Hematopoietic multipotent progenitor cell (in vitro differentiated cells): ENCODE data around the gene VGF. TPM values are rescaled to one million over a fixed set of nuclear protein-coding genes. Genes with fewer than 3 reads are reported as not detected.
"Not testable (repeated sequence)": the region's sequence is repeated elsewhere in the genome, so short reads cannot be mapped to it uniquely, and the experiment has no call there.

Experiments
- DNase-seq, 3 donors: peaks; one replicate each; pipeline ENCODE4 v3.0.0-alpha.2; 2011 to 2015; ENCODE audit warnings: low read depth in 2 of 3, low spot score in 2 of 3
- total RNA-seq: library from RNA; depleted of rRNA; stranded (reverse); fragments of >200 nt; gene quantifications from one replicate; pipeline ENCODE4 v1.2.3, GENCODE V29; 2012

The VGF gene
- total RNA-seq, 1 donor: under 0.01 TPM

- no peak for DNase-seq
Measured at GRCh38 chr7:101140339-101140699, 25.1 kb downstream of the VGF start.

GRCh38 chr7:101138213-101138870 lies 27.0 kb downstream of the VGF start:
- DNase-seq: peak in 2 of 3 donors; percentile 96 to 98

- no peak for DNase-seq
Measured at GRCh38 chr7:101137651-101138212, 27.6 kb downstream of the VGF start.

GRCh38 chr7:101134399-101134980 lies 30.9 kb downstream of the VGF start:
- no peak for DNase-seq

DNA sequence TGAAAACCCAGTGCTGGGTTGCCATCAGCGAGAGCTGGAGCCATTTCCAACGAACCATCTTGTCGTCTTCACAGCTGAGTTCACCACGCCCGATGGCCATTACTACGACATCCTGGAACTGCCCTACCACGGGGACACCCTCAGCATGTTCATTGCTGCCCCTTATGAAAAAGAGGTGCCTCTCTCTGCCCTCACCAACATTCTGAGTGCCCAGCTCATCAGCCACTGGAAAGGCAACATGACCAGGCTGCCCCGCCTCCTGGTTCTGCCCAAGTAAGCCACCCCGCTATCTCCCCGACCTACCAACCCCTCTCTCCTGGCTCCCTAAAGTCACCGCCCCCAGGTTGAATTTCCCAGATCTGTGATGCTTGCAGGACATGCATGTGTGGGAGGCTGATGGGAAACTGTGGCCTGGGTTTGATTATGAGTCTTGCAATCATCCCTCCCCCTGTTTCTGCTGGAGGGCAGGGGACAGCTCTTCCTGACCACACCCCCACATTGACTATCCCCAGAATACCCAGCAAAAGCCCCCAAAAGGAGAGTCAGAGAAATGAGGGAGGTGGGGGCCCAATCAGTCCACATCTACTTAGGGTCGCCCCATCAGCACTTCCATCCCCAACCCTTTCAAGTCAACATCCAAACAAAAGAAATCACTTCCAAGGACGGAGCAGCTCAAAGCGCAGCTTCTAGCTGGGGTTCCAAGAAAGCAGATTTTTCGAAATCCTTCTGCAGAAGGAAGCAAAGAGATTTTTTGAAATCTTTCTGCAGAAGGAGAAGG lies 31.6 kb downstream of the VGF start:
- no peak for DNase-seq

DNA sequence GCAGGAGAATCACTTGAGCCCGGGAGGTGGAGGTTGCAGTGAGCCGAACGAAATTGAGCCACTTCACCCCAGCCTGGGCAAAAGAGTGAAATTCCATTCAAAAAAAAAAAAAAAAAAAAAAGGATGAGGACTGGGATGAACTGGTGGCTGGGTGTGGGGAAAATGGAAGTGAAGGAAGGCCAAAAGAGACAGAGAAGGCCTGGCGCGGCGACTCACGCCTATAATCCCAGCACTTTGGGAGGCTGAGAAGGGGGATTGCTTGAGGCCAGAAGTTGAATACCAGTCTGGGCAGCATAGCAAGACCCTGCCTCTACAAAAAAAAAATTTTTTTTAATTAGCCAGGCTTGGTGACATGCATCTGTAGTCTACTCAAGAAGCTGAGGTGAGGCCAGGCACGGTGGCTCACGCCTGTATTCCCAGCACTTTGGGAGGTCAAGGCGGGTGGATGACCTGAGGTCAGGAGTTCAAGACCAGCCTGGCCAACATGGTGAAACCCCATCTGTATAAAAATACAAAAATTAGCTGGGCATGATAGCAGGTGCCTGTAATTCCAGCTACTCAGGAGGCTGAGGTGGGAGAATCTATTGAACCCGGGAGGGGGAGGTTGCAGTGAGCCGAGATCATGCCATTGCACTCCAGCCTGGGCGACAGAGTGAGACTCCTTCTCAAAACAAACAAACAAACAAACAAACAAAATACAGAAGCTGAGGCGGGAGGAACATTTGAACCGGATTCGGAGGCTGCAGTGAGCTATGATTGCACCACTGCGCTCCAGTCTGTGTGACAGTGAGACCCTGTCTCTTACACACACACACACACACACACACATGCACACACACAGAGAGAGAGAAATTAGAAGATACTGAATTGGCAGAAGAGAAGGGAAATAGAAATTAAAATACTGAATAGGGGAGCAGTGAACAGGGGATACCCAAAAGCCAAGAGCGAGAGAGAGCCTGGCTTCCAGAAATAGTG lies 32.5 kb downstream of the VGF start:
- DNase-seq: not testable (repeated sequence)

GRCh38 chr7:101129603-101130117 lies 35.7 kb downstream of the VGF start:
- DNase-seq: no peak

DNA sequence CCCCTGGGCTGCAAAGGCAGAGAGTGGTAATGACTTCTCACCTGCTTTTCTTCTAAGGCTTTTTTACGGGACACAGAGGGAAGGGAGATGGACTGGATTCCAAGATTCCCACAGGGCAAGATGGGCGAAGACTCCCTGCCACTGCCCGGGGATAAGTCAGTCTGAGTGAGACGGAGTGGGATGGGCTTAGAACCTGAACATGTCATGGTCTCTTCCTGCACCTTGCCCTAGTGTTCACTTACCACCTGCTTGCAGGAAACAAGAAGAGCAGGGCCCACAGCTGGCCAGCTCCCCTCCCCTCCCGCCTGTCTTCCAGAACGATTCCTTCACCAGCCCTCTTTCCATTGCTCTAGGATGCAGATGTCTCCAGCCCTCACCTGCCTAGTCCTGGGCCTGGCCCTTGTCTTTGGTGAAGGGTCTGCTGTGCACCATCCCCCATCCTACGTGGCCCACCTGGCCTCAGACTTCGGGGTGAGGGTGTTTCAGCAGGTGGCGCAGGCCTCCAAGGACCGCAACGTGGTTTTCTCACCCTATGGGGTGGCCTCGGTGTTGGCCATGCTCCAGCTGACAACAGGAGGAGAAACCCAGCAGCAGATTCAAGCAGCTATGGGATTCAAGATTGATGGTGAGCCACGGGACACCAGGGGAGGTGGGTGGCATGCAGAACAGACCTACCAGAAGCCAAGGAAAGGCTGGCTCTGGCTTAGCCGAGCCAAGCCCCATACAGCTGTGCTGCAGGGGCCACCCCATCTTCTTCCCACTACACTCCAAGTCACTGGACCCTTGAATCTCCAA lies 37.1 kb downstream of the VGF start:
- DNase-seq: no peak

DNA sequence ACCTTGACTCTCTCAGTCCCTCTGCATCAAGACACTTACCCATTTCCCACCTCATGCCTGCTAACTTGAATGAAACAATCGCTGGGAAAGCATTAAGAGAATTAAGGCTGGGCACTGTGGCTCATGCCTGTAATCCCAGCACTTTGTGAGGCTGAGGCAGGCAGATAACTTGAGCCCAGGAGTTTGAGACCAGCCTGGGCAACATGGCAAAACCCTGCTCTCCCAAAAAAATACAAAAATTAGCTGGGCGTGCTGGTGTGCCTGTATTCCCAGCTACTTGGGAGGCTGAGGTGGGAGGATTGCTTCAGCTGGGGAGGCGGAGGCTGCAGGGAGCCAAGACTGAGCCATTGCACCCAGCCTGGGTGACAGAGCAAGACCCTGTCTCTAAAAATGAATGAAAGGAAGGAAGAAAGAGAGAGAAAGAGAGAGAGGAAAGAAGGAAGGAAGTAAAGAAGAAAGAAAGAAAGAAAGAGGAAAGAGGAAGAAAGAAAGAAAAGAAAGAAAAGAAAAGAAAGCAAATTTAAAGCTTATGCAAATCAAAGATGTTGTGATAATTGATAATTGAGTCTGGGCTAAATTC lies 37.8 kb downstream of the VGF start:
- no peak for DNase-seq

DNA sequence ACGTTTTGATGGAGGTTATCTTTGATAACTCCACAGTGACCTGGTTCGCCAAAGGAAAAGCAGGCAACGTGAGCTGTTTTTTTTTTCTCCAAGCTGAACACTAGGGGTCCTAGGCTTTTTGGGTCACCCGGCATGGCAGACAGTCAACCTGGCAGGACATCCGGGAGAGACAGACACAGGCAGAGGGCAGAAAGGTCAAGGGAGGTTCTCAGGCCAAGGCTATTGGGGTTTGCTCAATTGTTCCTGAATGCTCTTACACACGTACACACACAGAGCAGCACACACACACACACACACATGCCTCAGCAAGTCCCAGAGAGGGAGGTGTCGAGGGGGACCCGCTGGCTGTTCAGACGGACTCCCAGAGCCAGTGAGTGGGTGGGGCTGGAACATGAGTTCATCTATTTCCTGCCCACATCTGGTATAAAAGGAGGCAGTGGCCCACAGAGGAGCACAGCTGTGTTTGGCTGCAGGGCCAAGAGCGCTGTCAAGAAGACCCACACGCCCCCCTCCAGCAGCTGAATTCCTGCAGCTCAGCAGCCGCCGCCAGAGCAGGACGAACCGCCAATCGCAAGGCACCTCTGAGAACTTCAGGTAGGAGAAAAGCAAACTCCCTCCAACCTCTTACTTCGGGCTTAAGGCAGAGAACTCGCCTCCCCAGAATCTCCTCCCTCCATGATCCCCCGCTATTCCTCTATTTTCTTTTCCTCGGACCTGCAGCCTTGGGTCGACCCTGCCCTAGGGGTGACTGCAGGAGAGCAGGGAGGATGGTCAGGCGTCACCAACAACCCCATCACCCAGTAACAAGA lies 38.5 kb downstream of the VGF start, which contains the start of gene SERPINE1:
SERPINE1 (plus strand) TSS at position 454 of the 809 bp plus-strand sequence. CDS start 1,290 bp downstream, outside the sequence.
- peak in 2 of 3 donors; percentile 92 to 95 for DNase-seq

DNA sequence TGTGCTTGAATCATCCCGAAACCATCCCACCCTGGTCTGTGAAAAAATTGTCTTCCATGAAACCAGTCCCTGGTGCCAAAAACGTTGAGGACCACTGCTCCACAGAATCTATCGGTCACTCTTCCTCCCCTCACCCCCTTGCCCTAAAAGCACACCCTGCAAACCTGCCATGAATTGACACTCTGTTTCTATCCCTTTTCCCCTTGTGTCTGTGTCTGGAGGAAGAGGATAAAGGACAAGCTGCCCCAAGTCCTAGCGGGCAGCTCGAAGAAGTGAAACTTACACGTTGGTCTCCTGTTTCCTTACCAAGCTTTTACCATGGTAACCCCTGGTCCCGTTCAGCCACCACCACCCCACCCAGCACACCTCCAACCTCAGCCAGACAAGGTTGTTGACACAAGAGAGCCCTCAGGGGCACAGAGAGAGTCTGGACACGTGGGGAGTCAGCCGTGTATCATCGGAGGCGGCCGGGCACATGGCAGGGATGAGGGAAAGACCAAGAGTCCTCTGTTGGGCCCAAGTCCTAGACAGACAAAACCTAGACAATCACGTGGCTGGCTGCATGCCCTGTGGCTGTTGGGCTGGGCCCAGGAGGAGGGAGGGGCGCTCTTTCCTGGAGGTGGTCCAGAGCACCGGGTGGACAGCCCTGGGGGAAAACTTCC lies 39.2 kb downstream of the VGF start:
- DNase-seq: peak in 1 of 3 donors; percentile 23

DNA sequence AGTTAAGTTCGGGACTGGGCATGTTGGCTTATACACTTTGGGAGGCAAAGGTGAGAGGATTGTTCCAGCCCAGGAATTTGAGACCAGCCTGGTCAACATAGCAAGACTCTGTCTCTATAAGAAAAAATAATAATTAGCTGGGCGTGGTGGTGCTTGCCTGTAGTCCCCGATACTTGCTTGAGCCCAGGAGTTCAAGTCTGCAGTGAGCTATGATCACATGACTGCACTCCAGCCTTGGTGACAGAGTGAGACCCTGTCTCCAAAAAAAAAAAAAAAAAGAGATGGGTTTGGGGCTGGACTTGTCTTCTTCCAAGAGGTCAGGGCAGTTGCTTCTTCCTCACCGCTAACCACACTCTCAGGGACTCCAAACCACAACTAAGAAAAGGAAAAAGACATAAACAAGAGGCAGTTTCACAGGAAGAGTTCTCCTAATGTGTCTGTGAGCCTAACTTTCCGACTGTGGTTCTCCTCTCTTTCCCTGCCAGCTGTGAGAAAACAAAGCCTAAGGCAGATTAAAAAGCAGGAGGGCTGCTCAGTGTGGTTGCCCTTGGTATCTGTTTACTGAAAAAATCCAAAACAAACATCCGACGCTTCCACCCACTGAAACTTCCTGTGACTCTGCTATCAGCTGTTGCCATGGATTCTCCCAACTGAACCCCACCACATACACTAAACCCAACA lies 40.9 kb downstream of the VGF start:
- peak in 2 of 3 donors; percentile 46 to 59 for DNase-seq

DNA sequence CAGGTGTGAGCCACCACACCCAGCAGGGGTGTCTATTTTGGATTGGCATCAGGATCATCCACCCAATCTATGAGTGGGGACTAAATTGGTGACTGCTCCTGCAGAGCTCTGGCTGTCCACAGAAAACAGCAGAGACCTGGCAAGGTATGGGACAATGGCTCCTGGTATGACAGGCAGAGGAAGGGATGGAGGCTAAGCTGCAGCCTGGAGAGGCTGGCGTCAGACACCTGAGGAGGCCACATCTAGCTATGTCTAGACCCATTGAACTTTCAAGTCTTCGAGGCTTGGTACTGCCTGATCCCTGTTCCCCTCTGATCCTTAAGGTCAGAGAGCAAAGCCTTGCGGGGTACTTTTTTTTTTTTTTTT lies 41.7 kb downstream of the VGF start:
- DNase-seq: no peak

GRCh38 chr7:101122933-101123702 lies 42.3 kb downstream of the VGF start:
- no peak for DNase-seq

GRCh38 chr7:101121991-101122932 lies 43.1 kb downstream of the VGF start:
- no peak for DNase-seq
